GM23248 (cell line): ENCODE results near the gene LRRC1.

Experiments
- EZH2 ChIP-seq: fragments of 200-600 bp; sonication (generic); IDR thresholded peaks from 2 replicates; pipeline ENCODE4 v1.6.1; 2018; ENCODE audit warnings: antibody characterized with exemption, mild to moderate bottlenecking; ENCODE audit not compliant: insufficient read depth, poor library complexity, severe bottlenecking
- EZH2phosphoT487 ChIP-seq: fragments of 200-600 bp; sonication (generic); IDR thresholded peaks from 2 replicates; pipeline ENCODE4 v1.6.1; 2018; ENCODE audit warnings: antibody characterized with exemption, moderate library complexity, mild to moderate bottlenecking, low read depth; ENCODE audit not compliant: insufficient read depth

- no peak for TF ChIP-seq EZH2phosphoT487
- TF ChIP-seq EZH2 = no peak
Observed at GRCh38 chr6:53894091-53894490, 99.3 kb downstream of the LRRC1 start.
